B cell (primary cell): ENCODE results near the gene GPRC5D. TPM values are rescaled to one million over a fixed set of nuclear protein-coding genes. Genes with fewer than 3 reads are reported as not detected.

Experiments used
- ATAC-seq: fragments of 200-7000 bp; cut with Tn5 transposase; one replicate; pipeline ENCODE4 v1.10.0; 2021; ENCODE audit warnings: low read depth, mild to moderate bottlenecking, moderate number of reproducible peaks, moderate library complexity
- CTCF ChIA-PET: fragments of 350-600 bp; sonication (Branson Sonifier 250); formaldehyde crosslinking; loops from one replicate; lab custom pipeline; 2021; ENCODE audit warnings: antibody characterized with exemption, inconsistent platforms; lab: Charles Lee
- POLR2A ChIA-PET: fragments of 350-600 bp; sonication (Branson Sonifier 250); formaldehyde crosslinking; loops from one replicate; lab custom pipeline; 2021; ENCODE audit warnings: antibody characterized with exemption; lab: Charles Lee
- DNase-seq: peaks from one replicate; pipeline ENCODE4 v3.0.0; 2013
- H2AFZ ChIP-seq: 2 replicates; pipeline ENCODE4 v1.6.1; 2012; ENCODE audit warnings: mild to moderate bottlenecking, low read depth, low read length; ENCODE audit not compliant: insufficient read depth, poor library complexity, severe bottlenecking
- H3K27ac ChIP-seq, 2 donors: 1 replicate in 1 of 2; 2 replicates in 1 of 2; pipeline ENCODE4 v1.5.1; 2012 to 2013; ENCODE audit warnings: low read length in 2 of 2, mild to moderate bottlenecking in 2 of 2, moderate library complexity in 1 of 2
- H3K27me3 ChIP-seq, 4 experiments: fragments of 200-600 bp in 1 of 4; sonication (generic) in 1 of 4; replicated peaks in 1 of 4; 1 replicate in 2 of 4; 2 replicates in 2 of 4; pipeline versions ENCODE4 v1.6.1 to v1.7.0; 2013 to 2016; ENCODE audit warnings: low read length in 3 of 4, mild to moderate bottlenecking in 2 of 4, mixed read lengths in 1 of 4, moderate library complexity in 1 of 4; ENCODE audit not compliant: insufficient read depth in 4 of 4, control insufficient read depth in 3 of 4; ENCODE audit errors: control extremely low read depth in 1 of 4
- H3K36me3 ChIP-seq, 2 experiments: replicated peaks in 1 of 2; 1 replicate in 1 of 2; 2 replicates in 1 of 2; pipeline versions ENCODE4 v1.6.1 to v1.7.1; 2013; ENCODE audit warnings: low read length in 1 of 2; ENCODE audit not compliant: insufficient read depth in 2 of 2, control insufficient read depth in 1 of 2; ENCODE audit errors: control extremely low read depth in 1 of 2, extremely low read depth in 1 of 2
- H3K4me1 ChIP-seq, 2 donors: fragments of 200-600 bp in 1 of 2; sonication (generic) in 1 of 2; 1 replicate in 1 of 2; 2 replicates in 1 of 2; pipeline versions ENCODE4 v1.5.1 to v1.6.1; 2013 to 2017; ENCODE audit warnings: low read length in 2 of 2; ENCODE audit not compliant: control insufficient read depth in 2 of 2, insufficient read depth in 2 of 2
- H3K4me2 ChIP-seq: replicated peaks from 2 replicates; pipeline ENCODE3; 2012; ENCODE audit warnings: mild to moderate bottlenecking, low read depth, low read length; ENCODE audit not compliant: poor library complexity, severe bottlenecking
- H3K4me3 ChIP-seq, 5 experiments: fragments of 200-600 bp in 1 of 5; sonication (generic) in 1 of 5; 1 replicate in 3 of 5; 2 replicates in 2 of 5; pipeline versions ENCODE4 v1.5.1 to v1.7.0; 2011 to 2016; ENCODE audit warnings: low read length in 4 of 5, mild to moderate bottlenecking in 4 of 5, low read depth in 2 of 5, control low read depth in 1 of 5, moderate library complexity in 1 of 5; ENCODE audit not compliant: insufficient read depth in 1 of 5; ENCODE audit errors: control extremely low read depth in 1 of 5, extremely low read depth in 1 of 5
- H3K79me2 ChIP-seq: fragments of 200-600 bp; sonication (generic); one replicate; pipeline ENCODE4 v1.6.0; 2016; ENCODE audit warnings: low read length; ENCODE audit not compliant: control insufficient read depth, insufficient read depth
- H3K9ac ChIP-seq: fragments of 200-600 bp; sonication (generic); 2 replicates; pipeline ENCODE4 v1.6.1; 2017; ENCODE audit warnings: mild to moderate bottlenecking, low read length, moderate library complexity
- H3K9me3 ChIP-seq, 3 donors: one replicate each; pipeline versions ENCODE4 v1.6.1 to v1.7.1; 2013; ENCODE audit warnings: low read length in 2 of 3; ENCODE audit not compliant: control insufficient read depth in 2 of 3, insufficient read depth in 1 of 3; ENCODE audit errors: control extremely low read depth in 1 of 3
- H4K20me1 ChIP-seq: 2 replicates; pipeline ENCODE4 v1.6.0; 2012; ENCODE audit warnings: mild to moderate bottlenecking, low read length; ENCODE audit not compliant: insufficient read depth, control insufficient read depth, poor library complexity, severe bottlenecking
- H3K27ac Mint-ChIP-seq: one replicate; pipeline ENCODE4 v1.8.0; 2021; ENCODE audit warnings: mixed read lengths
- H3K27me3 Mint-ChIP-seq: one replicate; pipeline ENCODE4 v1.8.0; 2021; ENCODE audit warnings: mixed read lengths
- H3K4me1 Mint-ChIP-seq: one replicate; pipeline ENCODE4 v1.8.0; 2021; ENCODE audit warnings: mixed read lengths
- H3K4me3 Mint-ChIP-seq: one replicate; pipeline ENCODE4 v1.8.0; 2021; ENCODE audit warnings: mixed read lengths
- H3K9me3 Mint-ChIP-seq: one replicate; pipeline ENCODE4 v1.8.0; 2022; ENCODE audit warnings: mixed read lengths; ENCODE audit not compliant: insufficient read depth
- CTCF ChIP-seq: fragments of 200-600 bp; IDR thresholded peaks from one replicate; pipeline ENCODE4 v1.8.0; 2022; ENCODE audit warnings: antibody characterized with exemption, mild to moderate bottlenecking
- EZH2 ChIP-seq: IDR thresholded peaks from 2 replicates; pipeline ENCODE4 v1.6.1; 2012; ENCODE audit warnings: borderline replicate concordance, low read depth, mild to moderate bottlenecking, moderate library complexity, low read length; ENCODE audit not compliant: insufficient read depth, poor library complexity, severe bottlenecking
- WGBS: methylation state at CpG from one replicate; pipeline ENCODE4 v1.1.5; 2013; ENCODE audit warnings: missing lambda C conversion rate; ENCODE audit not compliant: insufficient coverage; 5-methylcytosine and 5-hydroxymethylcytosine counted together
- intact Hi-C: fragments of 100-400 bp; cut with micrococcal nuclease; formaldehyde crosslinking; loops from one replicate; pipeline ENCODE4 v1.10.0; 2022
- polyA plus RNA-seq: library from polyadenylated mRNA; depleted of rRNA; stranded (reverse); fragments of >200 nt; gene quantifications from 2 replicates; pipeline ENCODE4 v1.2.3, GENCODE V29; 2012
- total RNA-seq, 2 donors: library from RNA; stranded (reverse); fragments of 120-200 nt in 1 of 2; gene quantifications; 1 replicate in 1 of 2; 2 replicates in 1 of 2; pipeline versions ENCODE4 v1.2.3 to v1.2.4, GENCODE V29; 2013 to 2022

The GPRC5D gene
- total and polyA plus RNA-seq, 2 donors (not counting 1 experiment from before 2014, with no cell fraction given), result 0.47 to 7.7 TPM

- Histone ChIP-seq H3K27me3 (peaks cover 0 to 8% (median 0%) of the 10 kb centered on the region in 4 experiments), H3K36me3 (no peaks in the 10 kb centered on the region), H3K79me2 (no peaks in the 10 kb centered on the region), H3K4me2 (no peak overlapping the region), H3K4me1 (peaks cover 4 to 6% of the 10 kb centered on the region in 2 donors), H4K20me1 (no peaks in the 10 kb centered on the region), H3K9ac (no peak overlapping the region), H3K27ac (no peak overlapping the region), H3K9me3 (no peaks in the 10 kb centered on the region), H2AFZ (no peak overlapping the region), H3K4me3 (no peak overlapping the region)
- ATAC-seq, result no peak
- 91% methylated on average over 4 of the region's 10 CpGs for WGBS
- DNase-seq, result no peak
- Mint-ChIP-seq H3K9me3 (no peaks in the 10 kb centered on the region), H3K27ac (no peak overlapping the region), H3K27me3 (peaks cover 26% of the 10 kb centered on the region), H3K4me1 (no peaks in the 10 kb centered on the region), H3K4me3 (no peak overlapping the region)
- intact Hi-C loops, result no loop called here
- ChIA-PET CTCF (interaction anchor here (0.7 kb wide), 1 partner anchor 70 kb away, joined by 3 read pairs; no protein-coding TSS in a partner anchor), POLR2A (no interaction called here)
- TF ChIP-seq EZH2 (no peak), CTCF (no peak)
These were observed 50.7 kb downstream of the GPRC5D start for GRCh38 chr12:12901158-12901791.

DNA sequence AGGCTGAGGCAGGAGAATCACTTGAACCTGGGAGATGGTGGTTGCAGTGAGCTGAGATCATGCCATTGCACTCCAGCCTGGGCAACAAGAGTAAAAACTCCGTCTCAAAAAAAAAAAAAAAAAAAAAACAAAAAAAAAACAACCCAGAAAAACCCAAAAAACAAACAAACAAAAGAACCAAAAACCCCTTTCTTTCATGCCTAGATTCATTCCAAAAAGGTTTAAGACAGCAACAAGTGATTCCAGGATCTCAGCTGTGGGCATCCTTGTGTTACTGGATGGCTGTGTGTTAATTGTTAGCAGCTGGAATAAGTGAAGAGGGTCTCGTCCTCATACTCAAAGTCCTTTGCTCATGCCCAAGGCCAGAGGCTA, 51.2 kb downstream of the GPRC5D start:
- no peak overlapping the region for H3K4me3 ChIP-seq
- H3K79me2 ChIP-seq, result no peaks in the 10 kb centered on the region
- intact Hi-C loops, result no loop called here
- H3K36me3 ChIP-seq, result no peaks in the 10 kb centered on the region
- ATAC-seq, result no peak
- Mint-ChIP-seq H3K4me3 (no peak overlapping the region), H3K27ac (no peak overlapping the region), H3K4me1 (no peaks in the 10 kb centered on the region), H3K27me3 (peaks cover 29% of the 10 kb centered on the region), H3K9me3 (no peaks in the 10 kb centered on the region)
- no peak for TF ChIP-seq EZH2
- TF ChIP-seq CTCF, result no peak
- no CpG with 5 or more reads among the region's 2 CpGs for WGBS
- no peak overlapping the region for H3K9ac ChIP-seq
- CTCF ChIA-PET, result interaction anchor here (0.7 kb wide), 1 partner anchor 69 kb away, joined by 3 read pairs; no protein-coding TSS in a partner anchor
- POLR2A ChIA-PET, result interaction anchor here (0.6 kb wide), 1 partner anchor 351 kb away, joined by 3 read pairs; no protein-coding TSS in a partner anchor
- DNase-seq, result no peak
- H3K4me2 ChIP-seq, result no peak overlapping the region
- H3K27me3 ChIP-seq, result peaks cover 0 to 8% (median 0%) of the 10 kb centered on the region in 4 experiments
- no peaks in the 10 kb centered on the region for H4K20me1 ChIP-seq
- H3K4me1 ChIP-seq, result peaks cover 4 to 6% of the 10 kb centered on the region in 2 donors
- no peak overlapping the region for H3K27ac ChIP-seq
- H2AFZ ChIP-seq, result no peak overlapping the region
- no peaks in the 10 kb centered on the region for H3K9me3 ChIP-seq
